ENCODE data around the gene HLA-DMB.

DNA sequence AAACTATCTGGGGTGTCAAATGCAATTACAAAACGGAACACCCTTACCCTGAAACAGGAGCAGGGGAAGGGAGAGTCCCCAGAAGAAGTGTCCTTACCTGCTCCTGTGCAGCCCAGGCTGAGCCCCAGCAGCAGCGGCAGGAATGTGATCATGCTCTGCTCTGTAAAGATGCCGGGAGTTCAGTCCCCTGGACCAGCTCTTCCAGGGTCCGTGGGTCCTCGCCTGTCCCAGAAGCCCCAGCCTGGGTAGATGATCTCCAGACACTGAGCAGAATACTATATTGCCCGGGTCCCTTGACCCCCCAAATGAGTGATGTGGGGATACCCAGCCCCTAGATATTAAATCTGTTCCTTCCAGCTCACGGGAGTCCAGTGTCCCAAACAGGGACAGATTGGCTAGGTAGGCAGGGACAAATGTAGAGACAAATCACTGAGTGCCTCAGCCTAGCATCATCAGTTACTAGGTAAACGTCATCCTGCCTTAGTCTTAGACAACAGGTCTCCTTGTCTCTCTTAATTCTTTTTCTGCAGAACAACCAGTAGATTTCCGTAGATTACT, at the start of gene HLA-DMB:
- TF ChIP-seq, protein P1, sequence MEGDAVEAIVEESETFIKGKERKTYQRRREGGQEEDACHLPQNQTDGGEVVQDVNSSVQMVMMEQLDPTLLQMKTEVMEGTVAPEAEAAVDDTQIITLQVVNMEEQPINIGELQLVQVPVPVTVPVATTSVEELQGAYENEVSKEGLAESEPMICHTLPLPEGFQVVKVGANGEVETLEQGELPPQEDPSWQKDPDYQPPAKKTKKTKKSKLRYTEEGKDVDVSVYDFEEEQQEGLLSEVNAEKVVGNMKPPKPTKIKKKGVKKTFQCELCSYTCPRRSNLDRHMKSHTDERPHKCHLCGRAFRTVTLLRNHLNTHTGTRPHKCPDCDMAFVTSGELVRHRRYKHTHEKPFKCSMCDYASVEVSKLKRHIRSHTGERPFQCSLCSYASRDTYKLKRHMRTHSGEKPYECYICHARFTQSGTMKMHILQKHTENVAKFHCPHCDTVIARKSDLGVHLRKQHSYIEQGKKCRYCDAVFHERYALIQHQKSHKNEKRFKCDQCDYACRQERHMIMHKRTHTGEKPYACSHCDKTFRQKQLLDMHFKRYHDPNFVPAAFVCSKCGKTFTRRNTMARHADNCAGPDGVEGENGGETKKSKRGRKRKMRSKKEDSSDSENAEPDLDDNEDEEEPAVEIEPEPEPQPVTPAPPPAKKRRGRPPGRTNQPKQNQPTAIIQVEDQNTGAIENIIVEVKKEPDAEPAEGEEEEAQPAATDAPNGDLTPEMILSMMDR (IDR thresholded peaks at IDR 0.05) = no peak
- TF ChIP-seq EP300 (IDR thresholded peaks at IDR 0.05) (no peak), POLR2A (IDR thresholded peaks at IDR 0.05; ENCODE audit: low read depth) (no peak)

Data from esophagus muscularis mucosa (tissue), 4 donors.